ENCODE data around the gene GJD3.

Gene GJD3

DNA sequence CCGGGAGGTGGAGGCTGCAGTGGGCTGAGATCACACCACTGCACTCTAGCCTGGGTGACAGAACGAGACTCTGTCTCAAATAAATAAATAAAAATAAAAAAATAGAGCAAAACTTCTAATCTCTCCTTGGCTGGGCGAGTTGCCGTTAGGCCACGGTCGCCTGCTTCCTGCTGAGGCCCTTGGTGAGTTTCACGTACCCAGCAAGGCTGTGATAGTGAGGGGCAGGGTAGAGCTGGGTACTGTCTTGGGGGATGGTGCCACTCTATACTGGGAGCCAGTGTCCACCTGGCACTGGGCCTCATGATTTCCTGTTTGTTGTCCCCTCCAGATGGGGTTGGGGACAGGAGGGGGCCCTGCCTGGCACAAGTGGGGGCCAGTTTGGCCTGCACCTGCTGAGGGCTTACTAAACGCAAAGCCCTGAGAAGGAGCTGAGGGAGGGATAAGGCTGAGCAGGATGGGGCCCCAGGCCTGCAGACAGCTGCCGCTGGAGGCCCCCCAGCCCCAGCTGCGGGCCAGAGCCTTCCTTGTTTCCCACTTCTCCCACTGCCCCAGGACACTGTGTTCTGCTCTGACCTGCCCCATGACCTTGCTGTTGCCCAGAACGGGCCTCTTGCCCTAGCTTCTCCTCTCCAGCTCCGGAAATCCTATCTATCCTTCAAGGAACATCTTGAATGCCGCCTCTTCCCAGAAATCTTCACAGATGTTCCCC lies 25.4 kb downstream of the GJD3 start:
- TF ChIP-seq, protein P1, sequence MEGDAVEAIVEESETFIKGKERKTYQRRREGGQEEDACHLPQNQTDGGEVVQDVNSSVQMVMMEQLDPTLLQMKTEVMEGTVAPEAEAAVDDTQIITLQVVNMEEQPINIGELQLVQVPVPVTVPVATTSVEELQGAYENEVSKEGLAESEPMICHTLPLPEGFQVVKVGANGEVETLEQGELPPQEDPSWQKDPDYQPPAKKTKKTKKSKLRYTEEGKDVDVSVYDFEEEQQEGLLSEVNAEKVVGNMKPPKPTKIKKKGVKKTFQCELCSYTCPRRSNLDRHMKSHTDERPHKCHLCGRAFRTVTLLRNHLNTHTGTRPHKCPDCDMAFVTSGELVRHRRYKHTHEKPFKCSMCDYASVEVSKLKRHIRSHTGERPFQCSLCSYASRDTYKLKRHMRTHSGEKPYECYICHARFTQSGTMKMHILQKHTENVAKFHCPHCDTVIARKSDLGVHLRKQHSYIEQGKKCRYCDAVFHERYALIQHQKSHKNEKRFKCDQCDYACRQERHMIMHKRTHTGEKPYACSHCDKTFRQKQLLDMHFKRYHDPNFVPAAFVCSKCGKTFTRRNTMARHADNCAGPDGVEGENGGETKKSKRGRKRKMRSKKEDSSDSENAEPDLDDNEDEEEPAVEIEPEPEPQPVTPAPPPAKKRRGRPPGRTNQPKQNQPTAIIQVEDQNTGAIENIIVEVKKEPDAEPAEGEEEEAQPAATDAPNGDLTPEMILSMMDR (IDR thresholded peaks at IDR 0.05; ENCODE audit: extremely low read depth, missing control alignments) = no peak
- DNase-seq (ENCODE audit: low spot score) = no peak

DNA sequence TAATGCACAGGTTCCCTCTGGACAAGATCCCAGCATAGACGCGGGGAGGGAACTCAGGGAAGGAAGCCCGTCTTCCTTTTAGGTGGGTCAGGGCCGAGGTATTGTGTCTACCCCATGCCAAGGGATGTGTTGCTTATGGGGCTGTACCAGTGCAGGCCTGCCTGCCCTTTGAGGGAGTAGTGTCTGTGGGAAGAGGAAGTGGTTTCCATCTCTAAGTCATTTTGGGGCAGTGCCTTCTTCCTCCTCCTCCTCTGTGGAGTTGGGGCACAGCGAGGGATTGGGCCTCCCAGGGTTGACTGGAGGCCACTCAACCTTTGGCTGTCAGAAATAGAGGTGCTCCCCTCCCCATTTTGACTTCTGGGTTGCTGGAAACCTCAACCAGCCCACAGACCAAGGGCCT lies 26.5 kb downstream of the GJD3 start:
- TF ChIP-seq, protein P1 (IDR thresholded peaks at IDR 0.05; ENCODE audit: extremely low read depth, missing control alignments) = no peak
- DNase-seq (ENCODE audit: low spot score) = no peak

DNA sequence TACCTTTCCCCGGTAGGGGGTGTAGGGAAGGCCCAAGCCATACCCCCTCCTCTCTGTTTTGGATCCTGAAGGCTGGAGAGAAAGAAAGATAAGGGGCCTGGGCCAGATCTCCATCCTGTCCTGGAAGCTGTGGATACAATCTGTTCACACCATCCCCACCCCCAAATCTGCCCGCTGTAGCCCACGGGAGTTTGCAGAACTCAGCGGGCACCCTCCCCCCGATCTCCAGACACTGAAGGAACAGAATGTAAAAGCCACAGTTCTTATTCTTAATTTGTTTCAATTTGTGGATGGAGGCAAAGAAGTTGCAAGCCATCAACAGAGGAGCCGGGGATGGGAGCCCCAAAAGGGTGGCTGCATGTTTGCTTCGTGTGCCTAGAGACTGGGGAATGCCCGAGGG lies 27.2 kb downstream of the GJD3 start:
- no peak for DNase-seq (ENCODE audit: low spot score)
- TF ChIP-seq, protein P1 (IDR thresholded peaks at IDR 0.05; ENCODE audit: extremely low read depth, missing control alignments) = no peak

DNA sequence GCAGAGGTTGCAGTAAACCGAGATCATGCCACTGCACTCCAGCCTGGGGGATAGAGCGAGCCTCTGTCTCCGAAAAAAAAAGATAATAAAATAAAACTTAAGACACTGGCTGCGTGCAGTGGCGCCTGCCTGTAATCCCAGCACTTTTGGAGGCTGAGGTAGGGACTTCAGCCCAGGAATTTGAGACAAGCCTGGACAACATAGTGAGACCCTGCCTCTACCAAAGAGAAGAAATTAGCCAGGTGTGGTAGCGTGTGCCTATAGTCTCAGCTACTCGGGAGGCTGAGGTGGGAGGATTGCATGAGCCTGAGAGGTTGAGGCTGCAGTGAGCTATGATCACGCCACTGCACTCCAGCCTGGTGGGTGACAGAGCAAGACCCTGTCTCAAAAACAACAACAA lies 28.9 kb downstream of the GJD3 start:
- no peak for DNase-seq (ENCODE audit: low spot score)
- TF ChIP-seq, protein P1 (IDR thresholded peaks at IDR 0.05; ENCODE audit: extremely low read depth, missing control alignments) = no peak

DNA sequence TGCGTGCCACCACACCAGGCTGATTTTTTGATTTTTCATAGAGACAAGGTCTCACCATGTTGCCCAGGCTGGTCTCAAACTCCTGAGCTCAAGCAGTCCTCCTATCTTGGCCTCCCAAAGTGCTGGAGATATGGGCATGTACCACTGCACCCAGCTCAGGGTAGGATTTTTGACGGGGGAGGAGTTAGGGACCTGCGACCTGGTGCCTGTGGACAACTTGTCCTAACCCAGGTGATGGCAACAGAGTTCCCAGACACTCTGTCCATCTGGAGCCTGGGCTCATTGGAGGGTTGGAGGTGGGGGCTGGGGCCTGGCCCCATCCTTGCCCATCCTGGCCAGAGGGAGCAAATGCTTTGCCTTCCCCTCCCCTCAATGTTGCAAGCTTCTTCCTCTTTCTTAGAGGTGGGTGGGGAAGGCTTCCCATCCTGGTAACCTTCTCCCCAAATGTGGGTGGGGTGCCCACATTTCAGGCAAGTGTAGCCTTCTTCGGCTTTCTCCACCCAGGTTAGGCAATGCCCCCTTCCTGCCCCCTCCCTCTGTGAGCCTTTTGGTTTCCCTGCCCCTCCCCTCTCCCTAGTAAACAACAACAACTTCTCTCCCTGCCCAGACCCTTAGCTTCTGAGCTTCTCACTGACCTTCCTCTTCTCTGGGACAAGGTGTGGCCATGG lies 30.6 kb downstream of the GJD3 start:
- DNase-seq (ENCODE audit: low spot score) = no peak
- TF ChIP-seq, protein P1 (IDR thresholded peaks at IDR 0.05; ENCODE audit: extremely low read depth, missing control alignments) = no peak

DNA sequence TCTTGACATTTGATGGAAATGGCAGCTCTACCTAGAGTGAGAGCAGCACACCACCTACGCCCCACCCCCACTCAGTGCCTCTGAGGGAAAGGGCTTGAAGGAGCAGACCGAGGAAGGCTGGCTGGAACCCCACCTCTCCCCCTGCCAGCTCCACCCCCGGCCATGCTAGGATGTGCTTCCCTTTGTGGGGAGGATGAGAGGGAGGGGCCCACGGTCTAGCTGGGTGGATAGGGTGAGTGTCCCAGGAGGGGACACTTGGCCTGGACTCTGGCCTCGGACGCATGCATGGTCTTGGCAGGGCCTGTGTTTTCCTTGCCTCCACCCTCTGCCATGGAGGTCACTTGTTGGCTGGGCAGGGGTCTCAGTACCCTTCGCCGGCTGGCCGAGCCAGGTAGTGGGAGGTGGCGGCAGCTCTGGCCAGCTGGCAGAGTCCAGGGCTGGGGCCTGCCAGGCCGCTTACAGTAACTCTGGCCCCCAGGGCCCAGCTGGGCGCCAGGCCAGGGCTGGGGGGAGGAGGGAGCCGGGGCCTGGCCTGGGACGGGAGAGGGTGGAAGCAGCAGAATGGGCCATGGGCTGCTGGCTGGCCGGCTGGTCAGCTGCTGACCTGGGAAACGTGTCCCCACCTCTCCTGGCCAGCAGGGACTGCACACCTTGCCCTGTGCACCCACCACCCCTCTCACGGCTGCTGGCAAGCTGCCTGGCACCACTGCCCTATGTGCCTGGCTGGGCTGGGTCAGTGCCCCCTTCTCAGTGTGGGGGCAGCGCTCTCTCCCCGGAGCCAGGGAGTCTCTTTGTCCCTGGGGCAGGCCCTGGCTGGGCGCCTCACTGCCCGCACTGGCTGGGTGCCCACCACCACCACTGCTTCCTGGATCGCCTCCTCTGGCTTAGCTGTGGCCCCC lies 32.5 kb downstream of the GJD3 start:
- DNase-seq (ENCODE audit: low spot score) = no peak
- TF ChIP-seq, protein P1 (IDR thresholded peaks at IDR 0.05; ENCODE audit: extremely low read depth, missing control alignments) = no peak
